KMS-11 (cell line): Measurements from ENCODE around the gene SHB.

Experiments
- H2AFZ ChIP-seq: fragments of 200-600 bp; sonication (generic); 2 replicates; pipeline ENCODE4 v1.6.1; 2016; ENCODE audit warnings: antibody characterized with exemption, mixed run types, low read depth
- H3K27ac ChIP-seq: fragments of 200-600 bp; sonication (generic); 2 replicates; pipeline ENCODE4 v1.6.1; 2016; ENCODE audit warnings: mild to moderate bottlenecking, mixed run types
- H3K27me3 ChIP-seq: fragments of 200-600 bp; sonication (generic); 2 replicates; pipeline ENCODE4 v1.6.1; 2017; ENCODE audit warnings: mild to moderate bottlenecking, low read depth, mixed run types, moderate library complexity; ENCODE audit not compliant: insufficient read depth
- H3K36me3 ChIP-seq: fragments of 200-600 bp; sonication (generic); 2 replicates; pipeline ENCODE4 v1.6.1; 2017; ENCODE audit warnings: mild to moderate bottlenecking, mixed run types; ENCODE audit not compliant: insufficient read depth
- H3K4me1 ChIP-seq: fragments of 200-600 bp; sonication (generic); 2 replicates; pipeline ENCODE4 v1.6.1; 2016; ENCODE audit warnings: mild to moderate bottlenecking, low read depth, mixed run types; ENCODE audit not compliant: poor library complexity, severe bottlenecking
- H3K4me2 ChIP-seq: fragments of 200-600 bp; sonication (generic); 2 replicates; pipeline ENCODE4 v1.7.0; 2016; ENCODE audit warnings: mild to moderate bottlenecking, mixed run types
- H3K4me3 ChIP-seq: fragments of 200-600 bp; sonication (generic); IDR thresholded peaks from 2 replicates; pipeline ENCODE4 v1.6.1; 2017; ENCODE audit warnings: low read depth, low read length, mixed read lengths; ENCODE audit not compliant: insufficient read depth
- H3K79me2 ChIP-seq: fragments of 200-600 bp; sonication (generic); 2 replicates; pipeline ENCODE4 v1.6.1; 2016; ENCODE audit warnings: low read depth, mixed run types; ENCODE audit not compliant: insufficient read depth
- H3K9ac ChIP-seq: fragments of 200-600 bp; sonication (generic); 2 replicates; pipeline ENCODE4 v1.6.1; 2016; ENCODE audit warnings: mild to moderate bottlenecking, mixed run types
- H4K20me1 ChIP-seq: fragments of 200-600 bp; sonication (generic); 2 replicates; pipeline ENCODE4 v1.6.1; 2016; ENCODE audit warnings: mild to moderate bottlenecking, mixed run types; ENCODE audit not compliant: insufficient read depth
- CTCF ChIP-seq: fragments of 200-600 bp; sonication (generic); conservative IDR thresholded peaks from 2 replicates; pipeline ENCODE4 v1.6.1; 2017; ENCODE audit warnings: low read depth, mild to moderate bottlenecking, antibody characterized with exemption, low read length, moderate library complexity, mixed read lengths

SHB gene

DNA sequence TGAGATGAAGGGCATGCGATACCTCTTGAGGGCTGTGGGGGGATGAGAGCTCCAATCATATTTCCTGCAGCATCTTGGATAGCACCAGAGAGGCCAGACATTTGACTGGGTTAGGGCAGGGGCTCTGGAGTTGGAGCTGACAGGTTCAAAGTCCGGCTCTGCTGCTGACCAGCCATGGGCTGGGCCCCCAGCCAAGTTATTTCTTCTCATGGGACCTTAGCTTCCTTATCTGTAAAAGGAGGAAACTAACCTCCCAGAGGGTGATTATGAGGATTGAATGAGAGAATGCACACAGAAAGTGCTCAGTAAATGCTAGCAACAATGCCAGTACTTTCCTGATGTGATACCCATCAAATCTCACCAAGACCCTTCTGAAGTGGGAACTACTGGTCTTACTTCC, 99.9 kb downstream of the SHB start:
- no peaks in the 10 kb centered on the region for H3K36me3 ChIP-seq
- no peaks in the 10 kb centered on the region for H3K4me1 ChIP-seq

GRCh38 chr9:37968228-37968701, 100.8 kb downstream of the SHB start:
- Histone ChIP-seq H2AFZ (no peak overlapping the region), H3K79me2 (no peaks in the 10 kb centered on the region), H3K4me3 (no peak overlapping the region), H3K9ac (no peak overlapping the region), H3K4me1 (no peaks in the 10 kb centered on the region), H3K27me3 (no peaks in the 10 kb centered on the region), H3K27ac (no peak overlapping the region), H4K20me1 (no peaks in the 10 kb centered on the region), H3K4me2 (no peak overlapping the region), H3K36me3 (no peaks in the 10 kb centered on the region)
- TF ChIP-seq CTCF: no peak

More for the DNA sequence above, 99.9 kb downstream of the SHB start:
- H3K4me2 ChIP-seq: no peak overlapping the region
- H4K20me1 ChIP-seq: no peaks in the 10 kb centered on the region
- no peak overlapping the region for H2AFZ ChIP-seq
- H3K79me2 ChIP-seq: no peaks in the 10 kb centered on the region
- TF ChIP-seq CTCF: no peak
- H3K27me3 ChIP-seq: no peaks in the 10 kb centered on the region
- H3K9ac ChIP-seq: no peak overlapping the region
- H3K27ac ChIP-seq: no peak overlapping the region
- no peak overlapping the region for H3K4me3 ChIP-seq

DNA sequence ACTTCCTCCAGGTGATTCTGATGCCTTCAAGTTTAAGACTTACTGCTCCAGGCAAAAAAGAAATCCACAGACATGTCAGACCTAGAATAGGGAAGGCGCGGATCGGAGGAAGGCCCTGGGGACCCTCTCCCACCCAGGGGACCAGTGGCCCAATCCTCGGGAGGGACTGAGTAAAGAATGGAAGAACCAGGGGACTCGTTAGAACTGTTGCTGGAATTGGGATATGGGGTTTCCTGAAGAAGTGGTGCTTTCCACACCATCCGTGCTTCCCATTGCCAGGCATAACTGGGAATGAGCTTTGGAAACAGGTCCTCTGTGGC, 101.3 kb downstream of the SHB start:
- Histone ChIP-seq H3K79me2 (no peaks in the 10 kb centered on the region), H2AFZ (no peak overlapping the region), H4K20me1 (no peaks in the 10 kb centered on the region), H3K4me3 (no peak overlapping the region), H3K27me3 (no peaks in the 10 kb centered on the region), H3K27ac (no peak overlapping the region), H3K4me1 (no peaks in the 10 kb centered on the region), H3K36me3 (no peaks in the 10 kb centered on the region), H3K4me2 (no peak overlapping the region), H3K9ac (no peak overlapping the region)
- no peak for TF ChIP-seq CTCF

DNA sequence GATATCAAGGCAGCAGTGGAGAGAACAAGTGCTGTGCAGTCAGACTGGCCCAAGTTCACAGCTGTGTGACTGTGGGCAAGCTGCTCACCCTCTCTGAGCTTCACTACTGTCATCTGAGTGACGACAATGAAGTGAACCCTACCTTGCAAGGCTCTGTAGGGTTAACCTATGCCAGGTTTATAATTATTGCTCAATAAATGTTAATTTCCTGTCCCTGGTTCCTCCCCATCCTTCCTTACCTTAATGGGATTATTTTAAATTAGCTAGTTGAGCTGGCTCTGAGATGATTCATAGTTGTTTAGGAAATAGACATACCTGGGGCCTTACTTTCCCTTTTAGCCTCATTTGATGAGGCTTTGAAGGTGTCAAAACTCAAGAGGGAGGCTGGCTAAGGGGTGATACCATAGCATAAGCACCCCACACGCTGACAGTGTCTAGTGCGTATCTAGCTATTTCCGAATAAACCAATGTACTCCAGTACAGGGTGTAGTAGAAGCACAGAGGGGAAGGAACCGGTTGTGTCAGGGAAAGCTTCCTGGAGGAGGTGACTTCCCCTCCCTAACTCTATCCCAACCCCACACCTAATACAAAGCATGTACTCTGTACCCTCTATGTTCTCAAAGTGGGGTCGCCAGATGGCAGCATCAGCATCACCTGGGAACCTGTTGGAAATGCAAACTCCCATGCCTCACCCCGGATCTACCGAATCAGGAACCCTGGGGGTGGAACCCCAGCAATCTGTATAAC, 101.8 kb downstream of the SHB start:
- no peaks in the 10 kb centered on the region for H3K36me3 ChIP-seq
- no peak overlapping the region for H3K9ac ChIP-seq
- no peaks in the 10 kb centered on the region for H3K4me1 ChIP-seq
- H3K4me2 ChIP-seq: no peak overlapping the region
- no peak overlapping the region for H3K27ac ChIP-seq
- no peaks in the 10 kb centered on the region for H4K20me1 ChIP-seq
- no peaks in the 10 kb centered on the region for H3K27me3 ChIP-seq
- no peak overlapping the region for H2AFZ ChIP-seq
- no peak overlapping the region for H3K4me3 ChIP-seq
- TF ChIP-seq CTCF: no peak
- no peaks in the 10 kb centered on the region for H3K79me2 ChIP-seq
